GM12878 (cell line): Measurements from ENCODE around the gene TPPP3.

Experiments
- CHD2 ChIP-seq: IDR thresholded peaks from 2 replicates; pipeline ENCODE4 v1.6.1; 2011; ENCODE audit warnings: low read depth, low read length, improper control_type of control experiment, borderline replicate concordance
- CTCF ChIP-seq, 3 experiments: IDR thresholded peaks in 2 of 3; conservative IDR thresholded peaks in 1 of 3; 2 replicates each; pipeline ENCODE4 v1.5.1; 2011; ENCODE audit warnings: low read depth in 3 of 3, low read length in 3 of 3, mild to moderate bottlenecking in 3 of 3, control low read depth in 2 of 3, moderate library complexity in 2 of 3, inconsistent platforms in 1 of 3, mixed read lengths in 1 of 3; ENCODE audit not compliant: control insufficient read depth in 2 of 3, insufficient read depth in 1 of 3; ENCODE audit errors: extremely low read depth in 1 of 3
- CUX1 ChIP-seq: IDR thresholded peaks from 2 replicates; pipeline ENCODE4 v1.6.1; 2012; ENCODE audit warnings: improper control_type of control experiment, low read depth, low read length; ENCODE audit not compliant: insufficient replicate concordance
- EZH2 ChIP-seq: IDR thresholded peaks from 2 replicates; pipeline ENCODE4 v1.6.1; 2012; ENCODE audit warnings: low read depth, mild to moderate bottlenecking, control low read depth, inconsistent platforms, low read length, borderline replicate concordance; ENCODE audit not compliant: control insufficient read depth
- MXI1 ChIP-seq: fragments of 150-350 bp; IDR thresholded peaks from 2 replicates; pipeline ENCODE4 v1.6.1; 2011; ENCODE audit warnings: low read depth, mild to moderate bottlenecking, inconsistent platforms, low read length, improper control_type of control experiment
- POLR2A ChIP-seq: IDR thresholded peaks from 2 replicates; pipeline ENCODE4 v1.6.1; 2011; ENCODE audit warnings: low read depth, mild to moderate bottlenecking, low read length
- RAD21 ChIP-seq: IDR thresholded peaks from 2 replicates; pipeline ENCODE4 v1.6.1; 2011; ENCODE audit warnings: mild to moderate bottlenecking, low read depth, low read length, moderate library complexity; ENCODE audit not compliant: insufficient read depth
- REST ChIP-seq: IDR thresholded peaks from 2 replicates; pipeline ENCODE4 v1.6.1; 2012; ENCODE audit warnings: mild to moderate bottlenecking, low read depth, low read length
- SMAD1 ChIP-seq: fragments of 450-650 bp; IDR thresholded peaks from 2 replicates; pipeline ENCODE4 v1.6.1; 2018; ENCODE audit warnings: mild to moderate bottlenecking, low read depth; ENCODE audit not compliant: partially characterized antibody
- TCF3 ChIP-seq: IDR thresholded peaks from 2 replicates; pipeline ENCODE4 v1.6.1; 2012; ENCODE audit warnings: low read depth, mild to moderate bottlenecking, low read length, borderline replicate concordance; ENCODE audit not compliant: insufficient read depth
- ZNF274 ChIP-seq: IDR thresholded peaks from one replicate; pipeline ENCODE4 v1.8.0; 2011; ENCODE audit not compliant: insufficient read length, insufficient read depth

GRCh38 chr16:67384778-67385510 lies 8.4 kb downstream of the TPPP3 start:
- TF ChIP-seq RAD21 (no peak), POLR2A (no peak), CTCF (IDR thresholded peaks at IDR 0.05 in 2 of 3, conservative IDR thresholded peaks at IDR 0.05 in 1 of 3; ENCODE audit: control insufficient read depth in 2 of 3, extremely low read depth in 1 of 3, insufficient read depth in 1 of 3, low read depth in 3 of 3, low read length in 3 of 3) (no peak), EZH2 (no peak), CHD2 (no peak), CUX1 (no peak), REST (no peak), ZNF274 (no peak), MXI1 (no peak), TCF3 (no peak), SMAD1 (no peak)
